GM23338 (cell line): ENCODE measurements around the gene KLHDC8A. TPM values are rescaled to one million over a fixed set of nuclear protein-coding genes. Genes with fewer than 3 reads are reported as not detected.

Experiments used
- ATAC-seq: fragments of 200-7000 bp; cut with Tn5 transposase; 3 replicates; pipeline ENCODE4 v1.9.1; 2020
- DNase-seq: peaks from one replicate; pipeline ENCODE4 v3.0.0-alpha.2; 2015; ENCODE audit warnings: low spot score
- H2AFZ ChIP-seq: fragments of 200-600 bp; sonication (generic); 2 replicates; pipeline ENCODE4 v1.8.0; 2016; ENCODE audit warnings: antibody characterized with exemption, mild to moderate bottlenecking, moderate library complexity
- H3F3A ChIP-seq: fragments of 200-600 bp; sonication (generic); replicated peaks from 2 replicates; pipeline ENCODE4 v1.8.0; 2017; ENCODE audit warnings: antibody characterized with exemption, mixed run types, low read depth
- H3K27ac ChIP-seq: fragments of 200-600 bp; sonication (generic); 2 replicates; pipeline ENCODE4 v1.6.1; 2016; ENCODE audit warnings: low read depth
- H3K27me3 ChIP-seq: fragments of 200-600 bp; sonication (generic); 2 replicates; pipeline ENCODE4 v1.8.0; 2016; ENCODE audit warnings: mild to moderate bottlenecking, mixed run types, moderate library complexity; ENCODE audit not compliant: insufficient read depth
- H3K36me3 ChIP-seq: fragments of 200-600 bp; sonication (generic); 2 replicates; pipeline ENCODE4 v1.8.0; 2016; ENCODE audit warnings: mild to moderate bottlenecking; ENCODE audit not compliant: insufficient read depth
- H3K4me1 ChIP-seq: fragments of 200-600 bp; sonication (generic); 2 replicates; pipeline ENCODE4 v1.8.0; 2016; ENCODE audit warnings: mild to moderate bottlenecking, moderate library complexity; ENCODE audit not compliant: insufficient read depth
- H3K4me2 ChIP-seq: fragments of 200-600 bp; sonication (generic); 2 replicates; pipeline ENCODE4 v1.7.1; 2017; ENCODE audit warnings: mixed run types
- H3K4me3 ChIP-seq: fragments of 200-600 bp; sonication (generic); 2 replicates; pipeline ENCODE4 v1.6.1; 2016; ENCODE audit warnings: mixed run types
- H3K79me2 ChIP-seq: fragments of 200-600 bp; sonication (generic); replicated peaks from 2 replicates; pipeline ENCODE4 v1.8.0; 2017; ENCODE audit warnings: mild to moderate bottlenecking; ENCODE audit not compliant: insufficient read depth
- H3K9me2 ChIP-seq: fragments of 200-600 bp; sonication (generic); 2 replicates; pipeline ENCODE4 v1.8.0; 2017; ENCODE audit not compliant: insufficient read depth
- H4K20me1 ChIP-seq: fragments of 200-600 bp; sonication (generic); replicated peaks from 2 replicates; pipeline ENCODE4 v1.8.0; 2017; ENCODE audit warnings: mild to moderate bottlenecking; ENCODE audit not compliant: insufficient read depth
- H3K27ac Mint-ChIP-seq: 2 replicates; pipeline ENCODE4 v1.8.0; 2020; ENCODE audit warnings: inconsistent platforms, mild to moderate bottlenecking, moderate library complexity, mixed read lengths
- H3K27me3 Mint-ChIP-seq: 3 replicates; pipeline ENCODE4 v1.8.0; 2022; ENCODE audit warnings: low read depth, mild to moderate bottlenecking, moderate library complexity, mixed read lengths, inconsistent platforms; ENCODE audit not compliant: insufficient read depth, poor library complexity
- H3K36me3 Mint-ChIP-seq: 3 replicates; pipeline ENCODE4 v1.8.0; 2021; ENCODE audit warnings: low read depth, mild to moderate bottlenecking, inconsistent platforms, moderate library complexity, mixed read lengths
- H3K4me1 Mint-ChIP-seq: 3 replicates; pipeline ENCODE4 v1.8.0; 2020; ENCODE audit warnings: mild to moderate bottlenecking, inconsistent platforms, mixed read lengths
- H3K4me3 Mint-ChIP-seq: 3 replicates; pipeline ENCODE4 v1.8.0; 2021; ENCODE audit warnings: moderate library complexity, mild to moderate bottlenecking, inconsistent platforms, mixed read lengths
- H3K9me3 Mint-ChIP-seq: 3 replicates; pipeline ENCODE4 v1.8.0; 2020; ENCODE audit warnings: moderate library complexity, mild to moderate bottlenecking, inconsistent platforms, mixed read lengths
- CREB1 ChIP-seq: fragments of 250-450 bp; sonication (Bioruptor Pico); IDR thresholded peaks from 2 replicates; pipeline ENCODE4 v1.5.0; 2020; ENCODE audit warnings: low read depth, mild to moderate bottlenecking, moderate library complexity
- CTCF ChIP-seq, 2 experiments: fragments of 200-600 bp in 1 of 2; sonication (generic) in 1 of 2; conservative IDR thresholded peaks; 2 replicates each; pipeline versions ENCODE4 v1.5.1 to v1.6.1; 2016 to 2017; ENCODE audit warnings: antibody characterized with exemption in 2 of 2, low read depth in 2 of 2, mild to moderate bottlenecking in 2 of 2, moderate library complexity in 1 of 2
- ETS1 ChIP-seq: IDR thresholded peaks from 2 replicates; pipeline ENCODE4 v1.6.1; 2016; ENCODE audit warnings: antibody characterized with exemption
- EZH2 ChIP-seq: fragments of 200-600 bp; sonication (generic); IDR thresholded peaks from one replicate; pipeline ENCODE4 v1.8.0; 2017; ENCODE audit warnings: antibody characterized with exemption, mild to moderate bottlenecking, low read depth; ENCODE audit not compliant: unreplicated experiment
- EZH2phosphoT487 ChIP-seq: fragments of 200-600 bp; sonication (generic); IDR thresholded peaks from one replicate; pipeline ENCODE4 v1.8.1; 2018; ENCODE audit warnings: antibody characterized with exemption; ENCODE audit not compliant: unreplicated experiment
- JUNB ChIP-seq: IDR thresholded peaks from one replicate; pipeline ENCODE4 v1.6.1; 2016; ENCODE audit warnings: antibody characterized with exemption; ENCODE audit not compliant: unreplicated experiment
- NANOG ChIP-seq: IDR thresholded peaks from 2 replicates; pipeline ENCODE4 v1.6.1; 2016; ENCODE audit warnings: antibody characterized with exemption, borderline replicate concordance
- POLR2AphosphoS5 ChIP-seq: IDR thresholded peaks from 2 replicates; pipeline ENCODE4 v1.6.1; 2016; ENCODE audit warnings: antibody characterized with exemption, low read depth
- REST ChIP-seq: IDR thresholded peaks from one replicate; pipeline ENCODE4 v1.6.1; 2018; ENCODE audit warnings: antibody characterized with exemption; ENCODE audit not compliant: unreplicated experiment
- STAT1 ChIP-seq: IDR thresholded peaks from one replicate; pipeline ENCODE4 v1.6.1; 2016; ENCODE audit warnings: antibody characterized with exemption; ENCODE audit not compliant: unreplicated experiment
- ZNF114 ChIP-seq: fragments of 250-450 bp; sonication (Bioruptor Pico); IDR thresholded peaks from 2 replicates; pipeline ENCODE4 v1.5.0; 2020; ENCODE audit warnings: mild to moderate bottlenecking, moderate library complexity
- ZNF331 ChIP-seq: fragments of 250-450 bp; sonication (Bioruptor Pico); IDR thresholded peaks from 2 replicates; pipeline ENCODE4 v1.5.0; 2020; ENCODE audit warnings: low read depth, mild to moderate bottlenecking, moderate library complexity
- ZNF462 ChIP-seq: fragments of 250-450 bp; sonication (Bioruptor Pico); IDR thresholded peaks from 2 replicates; pipeline ENCODE4 v1.5.0; 2020; ENCODE audit warnings: mild to moderate bottlenecking, moderate library complexity
- polyA plus RNA-seq: library from polyadenylated mRNA; unstranded; fragments of >200 nt; fragmentation: Nextera tagmentation; extraction: Ambion mirVana; gene quantifications from 2 replicates; pipeline ENCODE4 v1.2.1, GENCODE V29; 2016
- total RNA-seq: library from RNA; depleted of rRNA; stranded (reverse); fragments of >200 nt; shearing (Covaris generic); gene quantifications from 2 replicates; pipeline ENCODE4 v1.2.3, GENCODE V29; 2014

KLHDC8A gene
- total and polyA plus RNA-seq, 2 experiments from 2014 or later = 1.7 to 2.8 TPM

- Histone ChIP-seq H3K27ac (no peak overlapping the region), H3F3A (0 out of 2 replicates have a peak, but pooled peaks cover 3% of the 10 kb centered on the region), H4K20me1 (no peaks in the 10 kb centered on the region), H3K79me2 (no peaks in the 10 kb centered on the region), H2AFZ (no peak overlapping the region), H3K4me2 (no peak overlapping the region), H3K36me3 (no peaks in the 10 kb centered on the region), H3K9me2 (no peaks in the 10 kb centered on the region), H3K4me1 (peaks cover 8% of the 10 kb centered on the region; the same call in 1 of the 2 replicates), H3K4me3 (no peak overlapping the region), H3K27me3 (peaks cover 8% of the 10 kb centered on the region)
- H3K4me3 Mint-ChIP-seq = no peak overlapping the region; the same call in 2 of the 3 replicates
- no peak overlapping the region; the same call in 1 of the 2 replicates for H3K27ac Mint-ChIP-seq
- H3K9me3 Mint-ChIP-seq = no peaks in the 10 kb centered on the region
- TF ChIP-seq CREB1 (CRISPR knock-in tag) (no peak), EZH2 (no peak), CTCF (conservative IDR thresholded peaks at IDR 0.05; ENCODE audit: low read depth in 2 of 2) (no peak), POLR2AphosphoS5 (no peak), ZNF114 (CRISPR knock-in tag) (no peak), STAT1 (no peak), ZNF331 (CRISPR knock-in tag) (no peak), ETS1 (no peak), JUNB (no peak), EZH2phosphoT487 (no peak), REST (no peak), ZNF462 (no peak), NANOG (no peak)
- ATAC-seq (no peak), DNase-seq (no peak)
- peaks cover 23% of the 10 kb centered on the region for H3K4me1 Mint-ChIP-seq
- peaks cover 31% of the 10 kb centered on the region for H3K27me3 Mint-ChIP-seq
- no peaks in the 10 kb centered on the region for H3K36me3 Mint-ChIP-seq
Measured at GRCh38 chr1:205337481-205337880, 19.2 kb downstream of the KLHDC8A start.
